Karpas-422 (cell line): ENCODE results near the gene OTUD3. TPM values are rescaled to one million over a fixed set of nuclear protein-coding genes. Genes with fewer than 3 reads are reported as not detected.
A peak's percentile ranks its signal among the peaks of the same experiment; 100 is the strongest.
"Not testable (repeated sequence)": the region's sequence is repeated elsewhere in the genome, so short reads cannot be mapped to it uniquely, and the experiment has no call there.

Experiments
- DNase-seq: peaks from one replicate; pipeline ENCODE4 v3.0.0-alpha.2; 2015
- H2AFZ ChIP-seq: fragments of 200-600 bp; sonication (generic); 2 replicates; pipeline ENCODE4 v1.6.1; 2014; ENCODE audit warnings: antibody characterized with exemption, low read length, mixed read lengths
- H3K27ac ChIP-seq: fragments of 200-600 bp; sonication (generic); 2 replicates; pipeline ENCODE4 v1.5.1; 2014; ENCODE audit warnings: mild to moderate bottlenecking, low read length, moderate library complexity
- H3K27me3 ChIP-seq: fragments of 200-600 bp; sonication (generic); 2 replicates; pipeline ENCODE4 v1.6.1; 2014; ENCODE audit warnings: low read length, mixed read lengths
- H3K36me3 ChIP-seq: fragments of 200-600 bp; sonication (generic); 2 replicates; pipeline ENCODE4 v1.6.1; 2014; ENCODE audit warnings: low read length, mixed read lengths; ENCODE audit not compliant: insufficient read depth
- H3K4me1 ChIP-seq: fragments of 200-600 bp; sonication (generic); 2 replicates; pipeline ENCODE4 v1.6.1; 2014; ENCODE audit warnings: mild to moderate bottlenecking, low read length, mixed read lengths
- H3K4me2 ChIP-seq: fragments of 200-600 bp; sonication (generic); 2 replicates; pipeline ENCODE4 v1.6.1; 2014; ENCODE audit warnings: low read length, low read depth, mild to moderate bottlenecking; ENCODE audit not compliant: poor library complexity, severe bottlenecking
- H3K4me3 ChIP-seq: fragments of 200-600 bp; sonication (generic); 2 replicates; pipeline ENCODE4 v1.5.1; 2014; ENCODE audit warnings: mild to moderate bottlenecking, antibody characterized with exemption, low read length, mixed read lengths
- H3K79me2 ChIP-seq: fragments of 200-600 bp; sonication (generic); 2 replicates; pipeline ENCODE4 v1.6.1; 2014; ENCODE audit warnings: mild to moderate bottlenecking, low read length, mixed read lengths
- H3K9ac ChIP-seq: fragments of 200-600 bp; sonication (generic); 2 replicates; pipeline ENCODE4 v1.6.0; 2014; ENCODE audit warnings: low read length
- H3K9me2 ChIP-seq: fragments of 200-600 bp; sonication (generic), shearing (Covaris generic); replicated peaks from 2 replicates; pipeline ENCODE4 v1.6.0; 2014; ENCODE audit warnings: mild to moderate bottlenecking, low read length, moderate library complexity; ENCODE audit not compliant: insufficient read depth
- H3K9me3 ChIP-seq: fragments of 300-700, 200-600 bp; sonication (generic); 2 replicates; pipeline ENCODE4 v1.6.1; 2014; ENCODE audit warnings: low read length, mixed read lengths
- H4K20me1 ChIP-seq: fragments of 200-600 bp; sonication (generic); 2 replicates; pipeline ENCODE4 v1.6.1; 2014; ENCODE audit warnings: mild to moderate bottlenecking, antibody characterized with exemption, low read length, low read depth; ENCODE audit not compliant: insufficient read depth
- total RNA-seq: library from RNA; depleted of rRNA; stranded (reverse); fragments of >200 nt; shearing (Covaris generic); gene quantifications from 2 replicates; pipeline ENCODE4 v1.2.3, GENCODE V29; 2014; ENCODE audit warnings: low replicate concordance

The OTUD3 gene
- total RNA-seq, 1 experiment from 2014 or later: 9.1 TPM

DNA sequence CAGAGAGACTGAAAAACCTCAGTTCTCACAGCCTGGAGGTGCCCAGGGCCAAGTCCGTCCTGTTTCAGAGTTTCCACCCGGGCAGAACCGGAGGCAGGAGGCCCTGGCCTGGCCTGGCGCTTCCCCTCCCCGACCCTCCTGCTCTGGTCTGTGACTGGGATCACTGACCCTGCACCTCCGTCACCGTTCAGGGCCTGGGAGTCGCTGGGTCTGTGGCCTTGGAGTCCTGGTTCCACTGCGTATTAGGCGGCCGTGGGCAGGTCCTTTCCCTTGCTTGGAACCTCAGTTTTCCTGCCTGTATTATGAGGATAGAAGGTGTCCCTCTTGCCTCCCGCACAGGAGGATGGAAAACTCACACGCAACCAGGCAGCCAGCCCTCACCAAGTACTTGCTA lies 41.8 kb downstream of the OTUD3 start:
- DNase-seq: no peak
- Histone ChIP-seq H3K27me3 (no peaks in the 10 kb centered on the region), H3K9me2 (no peaks in the 10 kb centered on the region), H3K9me3 (no peaks in the 10 kb centered on the region), H3K4me1 (no peaks in the 10 kb centered on the region), H3K27ac (no peak overlapping the region), H3K4me3 (no peak overlapping the region), H3K9ac (no peak overlapping the region), H4K20me1 (no peaks in the 10 kb centered on the region), H2AFZ (no peak overlapping the region), H3K4me2 (no peak overlapping the region), H3K79me2 (no peaks in the 10 kb centered on the region), H3K36me3 (no peaks in the 10 kb centered on the region)

DNA sequence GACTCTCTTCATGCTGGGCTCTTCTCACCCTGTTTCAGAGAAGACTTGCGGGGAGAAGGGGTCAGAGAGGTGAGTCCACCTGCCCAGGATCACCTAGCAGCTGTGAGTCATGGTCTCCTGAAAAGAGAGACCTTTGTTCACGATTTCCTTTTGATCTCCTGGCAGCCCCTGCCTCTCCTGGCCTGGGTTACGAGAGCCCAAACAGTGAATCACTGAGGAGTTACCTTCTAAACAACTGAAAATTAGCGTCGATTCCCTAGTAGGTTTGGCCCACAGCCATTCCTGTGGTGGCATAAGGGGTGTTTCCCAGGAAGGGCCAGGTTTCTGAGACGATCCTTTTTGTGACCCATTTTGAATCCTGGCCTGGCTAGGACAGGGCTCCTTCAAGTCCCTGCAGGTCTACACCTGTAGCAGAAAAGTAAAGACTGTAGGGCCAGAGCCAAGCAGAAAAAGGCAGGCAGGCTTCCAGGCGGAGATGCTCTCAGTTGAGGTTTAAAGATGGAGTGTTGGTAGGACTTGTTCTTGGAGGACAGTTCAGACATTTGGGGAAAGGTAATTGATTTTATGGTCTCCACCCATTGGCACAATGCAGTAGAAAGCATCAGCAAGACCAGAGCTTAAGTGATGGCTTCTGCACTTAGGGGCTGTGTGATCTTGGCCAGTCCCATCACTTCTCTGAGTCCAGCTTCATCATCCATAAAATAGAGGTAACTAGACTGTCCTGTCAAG lies 43.3 kb downstream of the OTUD3 start:
- DNase-seq: no peak
- Histone ChIP-seq H3K4me3 (no peak overlapping the region), H3K9ac (no peak overlapping the region), H4K20me1 (no peaks in the 10 kb centered on the region), H3K79me2 (no peaks in the 10 kb centered on the region), H3K4me1 (no peaks in the 10 kb centered on the region), H3K36me3 (no peaks in the 10 kb centered on the region), H3K9me2 (no peaks in the 10 kb centered on the region), H3K9me3 (no peaks in the 10 kb centered on the region), H3K27me3 (no peaks in the 10 kb centered on the region), H2AFZ (no peak overlapping the region), H3K27ac (no peak overlapping the region), H3K4me2 (no peak overlapping the region)

DNA sequence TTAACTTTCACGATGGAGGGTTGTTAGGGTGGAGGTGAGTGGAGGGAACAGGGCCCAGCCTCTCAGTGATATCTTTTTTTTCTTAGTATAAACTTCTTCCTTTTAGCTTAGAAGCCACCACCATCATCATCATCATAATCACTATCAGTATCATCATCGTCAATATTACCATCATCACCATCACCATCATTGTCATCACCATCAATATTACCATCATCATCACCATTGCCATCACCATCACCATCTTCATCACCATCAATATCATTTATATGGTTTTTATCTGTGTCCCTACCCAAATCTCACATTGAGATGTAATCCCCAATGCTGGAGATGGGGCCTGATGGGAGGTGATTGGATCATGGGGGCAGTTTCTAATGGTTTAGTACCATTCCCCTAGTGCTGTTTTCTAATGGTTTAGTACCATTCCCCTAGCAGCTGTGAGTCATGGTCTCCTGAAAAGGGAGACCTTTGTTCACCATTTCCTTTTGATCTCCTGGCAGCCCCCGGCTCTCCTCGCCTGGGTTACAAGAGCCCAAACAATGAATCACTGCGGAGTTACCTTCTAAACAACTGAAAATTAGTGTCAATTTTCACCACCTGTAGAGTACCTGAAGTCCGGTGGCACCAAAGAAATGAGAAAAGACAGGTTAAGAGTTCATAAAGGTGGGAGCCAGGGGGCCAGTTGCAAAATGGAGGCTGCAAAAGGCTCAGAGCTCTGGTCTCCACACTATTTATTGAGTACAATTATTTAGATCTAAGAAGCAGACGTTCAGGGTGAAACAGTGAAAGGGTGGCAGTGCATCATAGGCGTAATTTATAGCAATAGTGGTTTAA lies 44.3 kb downstream of the OTUD3 start:
- DNase-seq: no peak
- Histone ChIP-seq H4K20me1 (no peaks in the 10 kb centered on the region), H3K36me3 (no peaks in the 10 kb centered on the region), H3K9me3 (peaks cover 3% of the 10 kb centered on the region; the same call in 1 of the 2 replicates), H3K9ac (no peak overlapping the region), H3K4me3 (no peak overlapping the region), H3K9me2 (no peaks in the 10 kb centered on the region), H3K79me2 (no peaks in the 10 kb centered on the region), H3K4me1 (no peaks in the 10 kb centered on the region), H3K27ac (no peak overlapping the region), H3K27me3 (no peaks in the 10 kb centered on the region; the same call in 1 of the 2 replicates), H3K4me2 (no peak overlapping the region), H2AFZ (no peak overlapping the region)

GRCh38 chr1:19927130-19927421 lies 44.9 kb downstream of the OTUD3 start:
- not testable (repeated sequence) for H3K9me2 ChIP-seq, H3K9ac ChIP-seq, H3K4me3 ChIP-seq, H3K27me3 ChIP-seq, H2AFZ ChIP-seq, H3K4me2 ChIP-seq, H3K4me1 ChIP-seq, H3K36me3 ChIP-seq, H3K9me3 ChIP-seq, DNase-seq, H3K27ac ChIP-seq, H3K79me2 ChIP-seq, H4K20me1 ChIP-seq

DNA sequence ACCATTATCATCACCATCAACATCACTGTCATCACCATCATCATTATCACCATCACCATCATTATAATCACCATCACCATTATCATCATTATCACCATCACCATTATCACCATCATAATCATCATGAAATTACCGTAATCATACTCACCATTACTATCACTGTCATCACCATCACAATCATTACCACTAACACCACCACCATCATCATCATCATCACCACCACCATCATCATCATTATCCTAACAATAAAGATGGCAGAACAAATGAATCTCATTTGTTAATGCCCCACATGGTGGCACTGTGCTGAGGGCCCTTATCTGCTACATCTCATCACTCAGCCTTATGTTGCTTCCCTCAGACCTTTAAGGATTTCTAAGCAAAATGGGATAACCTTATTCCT lies 50.7 kb downstream of the OTUD3 start:
- Histone ChIP-seq H3K4me1 (no peaks in the 10 kb centered on the region), H3K4me3 (no peak overlapping the region), H3K9me2 (no peaks in the 10 kb centered on the region), H4K20me1 (no peaks in the 10 kb centered on the region), H3K4me2 (no peak overlapping the region), H3K79me2 (no peaks in the 10 kb centered on the region), H3K9ac (no peak overlapping the region), H2AFZ (no peak overlapping the region), H3K36me3 (no peaks in the 10 kb centered on the region), H3K27ac (no peak overlapping the region), H3K27me3 (no peaks in the 10 kb centered on the region; the same call in 1 of the 2 replicates), H3K9me3 (peaks cover 11% of the 10 kb centered on the region)
- DNase-seq: no peak

DNA sequence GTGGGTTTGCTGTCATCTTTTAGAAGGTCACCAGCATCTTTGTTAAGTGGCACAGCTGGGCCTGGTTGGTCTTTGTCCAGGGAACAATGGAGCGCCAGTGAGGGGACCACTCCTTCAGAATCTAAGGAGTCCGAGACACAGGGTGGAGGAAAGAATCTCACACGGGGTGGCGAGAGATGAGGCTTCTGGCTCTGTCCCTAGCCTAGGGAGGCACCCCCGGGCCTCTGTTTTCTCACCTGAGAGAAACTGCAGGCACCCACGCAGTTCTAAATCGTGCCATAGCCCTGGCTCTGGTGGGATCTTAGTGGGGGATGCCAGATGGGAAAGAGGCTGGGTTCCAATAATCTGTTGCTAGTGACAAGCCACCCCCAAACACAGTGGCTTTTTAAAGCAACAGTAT lies 52.1 kb downstream of the OTUD3 start:
- no peak for DNase-seq
- no peak overlapping the region for H3K4me2 ChIP-seq
- no peaks in the 10 kb centered on the region for H3K9me2 ChIP-seq
- no peaks in the 10 kb centered on the region for H3K4me1 ChIP-seq
- H3K9me3 ChIP-seq: peaks cover 11% of the 10 kb centered on the region
- H3K79me2 ChIP-seq: no peaks in the 10 kb centered on the region
- H4K20me1 ChIP-seq: no peaks in the 10 kb centered on the region
- H2AFZ ChIP-seq: no peak overlapping the region
- H3K27ac ChIP-seq: no peak overlapping the region
- no peak overlapping the region for H3K4me3 ChIP-seq
- no peaks in the 10 kb centered on the region; the same call in 1 of the 2 replicates for H3K27me3 ChIP-seq
- no peaks in the 10 kb centered on the region for H3K36me3 ChIP-seq
- H3K9ac ChIP-seq: no peak overlapping the region

- Histone ChIP-seq H3K9me2 (no peaks in the 10 kb centered on the region), H3K36me3 (no peaks in the 10 kb centered on the region), H3K4me1 (no peaks in the 10 kb centered on the region), H3K9ac (no peak overlapping the region), H4K20me1 (no peaks in the 10 kb centered on the region), H3K9me3 (peaks cover 11% of the 10 kb centered on the region), H3K79me2 (no peaks in the 10 kb centered on the region), H3K4me2 (no peak overlapping the region), H3K4me3 (no peak overlapping the region), H2AFZ (no peak overlapping the region), H3K27ac (no peak overlapping the region), H3K27me3 (no peaks in the 10 kb centered on the region; the same call in 1 of the 2 replicates)
- no peak for DNase-seq
Observed at GRCh38 chr1:19936061-19936750, 54.0 kb downstream of the OTUD3 start.

DNA sequence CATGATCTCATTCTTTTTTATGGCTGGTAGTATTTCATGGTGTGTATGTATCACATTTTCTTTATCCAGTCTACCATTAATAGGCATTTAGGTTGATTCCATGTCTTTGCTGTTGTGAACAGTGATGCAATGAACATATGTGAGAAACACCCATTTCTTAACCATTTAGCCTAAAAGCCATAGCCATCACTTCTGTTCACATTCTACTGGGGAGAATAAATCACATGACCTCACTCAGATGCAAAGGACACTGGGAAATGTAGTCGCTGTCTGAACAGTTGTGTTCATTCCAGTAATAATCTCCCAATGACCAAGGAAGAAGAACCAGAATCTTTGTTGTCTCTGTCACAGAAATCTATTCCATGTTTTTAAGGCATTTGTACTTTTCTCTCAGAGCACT lies 56.3 kb downstream of the OTUD3 start:
- no peak overlapping the region for H3K27ac ChIP-seq
- H3K79me2 ChIP-seq: no peaks in the 10 kb centered on the region
- no peak overlapping the region for H3K9ac ChIP-seq
- no peaks in the 10 kb centered on the region for H3K36me3 ChIP-seq
- H3K4me1 ChIP-seq: no peaks in the 10 kb centered on the region
- H3K27me3 ChIP-seq: no peaks in the 10 kb centered on the region
- H3K4me3 ChIP-seq: no peak overlapping the region
- peak; percentile 45 for DNase-seq
- no peak overlapping the region; the same call in 1 of the 2 replicates for H2AFZ ChIP-seq
- H3K9me2 ChIP-seq: no peaks in the 10 kb centered on the region
- no peaks in the 10 kb centered on the region for H3K9me3 ChIP-seq
- H3K4me2 ChIP-seq: no peak overlapping the region
- no peaks in the 10 kb centered on the region for H4K20me1 ChIP-seq
